ENCODE results near the gene STXBP6.
"Not testable (repeated sequence)": the region's sequence is repeated elsewhere in the genome, so short reads cannot be mapped to it uniquely, and the experiment has no call there.

STXBP6 gene

GRCh38 chr14:24798911-24799462 lies 251.0 kb downstream of the STXBP6 start:
- no peak for DNase-seq (ENCODE audit: low spot score)

- DNase-seq (ENCODE audit: low spot score), result no peak
Measured at GRCh38 chr14:24795406-24795805, 254.5 kb downstream of the STXBP6 start.

DNA sequence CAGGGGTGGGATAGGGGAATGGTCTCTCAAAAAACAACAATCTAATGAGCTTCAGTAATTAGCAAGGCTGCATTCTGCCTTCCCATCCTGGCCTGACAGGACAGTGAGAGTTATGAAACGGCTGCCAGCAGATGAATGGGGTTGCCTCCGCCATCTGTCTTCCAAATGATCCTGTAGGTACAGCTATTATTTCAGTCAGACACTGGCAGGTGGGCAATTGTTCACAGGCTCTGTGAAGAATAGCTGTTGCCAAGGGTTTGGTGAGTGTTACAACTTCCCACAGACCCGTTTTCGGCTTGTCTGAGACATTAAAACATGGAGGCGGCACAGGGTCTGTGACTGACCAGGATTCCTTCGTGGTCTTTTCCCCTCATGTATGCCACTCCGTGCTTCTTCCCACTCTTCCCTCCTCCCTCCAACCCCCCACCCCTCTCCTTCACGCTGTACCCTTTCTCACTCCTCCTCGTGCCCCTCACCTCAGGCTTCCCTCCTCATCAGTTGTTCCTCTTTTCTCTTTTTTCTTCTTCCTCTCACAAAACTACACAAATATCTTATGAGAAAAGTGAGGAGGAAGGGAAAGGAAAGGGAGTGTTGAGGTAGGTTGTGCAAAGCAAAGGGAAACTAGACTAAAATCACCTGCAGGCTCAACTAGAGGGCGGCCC lies 255.2 kb downstream of the STXBP6 start:
- no peak for DNase-seq (ENCODE audit: low spot score)

DNA sequence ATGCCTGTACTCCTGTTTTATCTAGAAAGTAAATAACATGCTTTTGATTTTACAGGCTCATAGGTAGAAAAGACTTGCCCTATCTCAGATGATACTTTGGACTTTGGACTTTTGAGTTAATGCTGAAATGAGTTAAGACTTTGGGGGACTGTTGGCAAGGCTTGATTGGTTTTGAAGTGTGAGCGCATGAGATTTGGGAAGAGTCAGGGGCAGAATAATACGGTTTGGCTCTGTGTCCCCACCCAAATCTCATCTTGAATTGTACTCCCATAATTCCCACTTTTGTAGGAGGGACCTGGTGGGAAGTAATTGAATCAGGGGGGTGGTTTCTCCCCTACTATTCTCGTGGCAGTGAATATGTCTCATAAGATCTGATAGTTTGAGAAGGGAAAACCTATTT lies 259.8 kb downstream of the STXBP6 start:
- DNase-seq (ENCODE audit: low spot score), result no peak

- no peak for DNase-seq (ENCODE audit: low spot score)
Measured at GRCh38 chr14:24789378-24789884, 260.5 kb downstream of the STXBP6 start.

GRCh38 chr14:24785698-24786097 lies 264.2 kb downstream of the STXBP6 start:
- no peak for DNase-seq (ENCODE audit: low spot score)

GRCh38 chr14:24784981-24785380 lies 265.0 kb downstream of the STXBP6 start:
- no peak for DNase-seq (ENCODE audit: low spot score)

DNA sequence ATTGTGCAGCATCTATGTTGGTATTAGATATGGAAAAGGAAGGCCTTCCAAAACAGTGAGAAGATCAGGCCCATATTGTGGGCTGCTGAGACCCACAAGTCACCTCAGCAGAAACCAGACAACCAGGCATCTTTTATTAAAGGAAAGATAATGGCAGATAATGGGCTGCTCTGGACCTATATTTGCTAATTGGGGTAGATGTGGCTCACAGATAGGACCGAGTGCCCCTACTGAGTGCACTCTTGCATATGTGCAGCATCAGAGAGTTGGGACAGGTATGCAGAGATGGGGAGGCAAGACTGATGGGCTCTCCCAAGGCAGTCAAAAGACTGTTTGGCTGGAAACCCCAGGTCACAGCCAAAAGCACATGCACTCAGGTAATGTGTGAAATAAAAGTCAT lies 266.2 kb downstream of the STXBP6 start:
- DNase-seq (ENCODE audit: low spot score), result no peak

- DNase-seq (ENCODE audit: low spot score), result no peak
Measured at GRCh38 chr14:24780281-24780680, 269.7 kb downstream of the STXBP6 start.

DNA sequence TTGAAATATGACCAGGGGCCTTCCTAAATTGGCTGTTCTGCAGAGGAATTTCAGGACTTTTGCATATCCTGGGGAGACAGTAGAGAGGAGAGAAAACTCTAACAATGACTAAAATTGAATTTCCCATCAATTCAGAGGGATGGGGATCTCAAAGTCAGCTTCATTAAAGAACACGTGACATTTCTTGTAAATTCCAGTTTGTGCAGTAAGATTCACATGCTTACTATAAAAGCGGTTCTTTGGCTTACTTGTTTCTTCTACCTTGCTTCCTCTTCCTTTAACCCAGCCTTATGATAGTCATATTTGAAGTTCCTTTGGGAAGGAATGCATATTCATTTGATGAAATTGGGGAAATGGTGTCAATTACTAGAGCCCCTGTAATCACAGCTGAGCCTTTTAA lies 272.3 kb downstream of the STXBP6 start:
- no peak for DNase-seq (ENCODE audit: low spot score)

GRCh38 chr14:24775950-24776349 lies 274.0 kb downstream of the STXBP6 start:
- no peak for DNase-seq (ENCODE audit: low spot score)

GRCh38 chr14:24774187-24774915 lies 275.6 kb downstream of the STXBP6 start:
- DNase-seq (ENCODE audit: low spot score), result no peak

DNA sequence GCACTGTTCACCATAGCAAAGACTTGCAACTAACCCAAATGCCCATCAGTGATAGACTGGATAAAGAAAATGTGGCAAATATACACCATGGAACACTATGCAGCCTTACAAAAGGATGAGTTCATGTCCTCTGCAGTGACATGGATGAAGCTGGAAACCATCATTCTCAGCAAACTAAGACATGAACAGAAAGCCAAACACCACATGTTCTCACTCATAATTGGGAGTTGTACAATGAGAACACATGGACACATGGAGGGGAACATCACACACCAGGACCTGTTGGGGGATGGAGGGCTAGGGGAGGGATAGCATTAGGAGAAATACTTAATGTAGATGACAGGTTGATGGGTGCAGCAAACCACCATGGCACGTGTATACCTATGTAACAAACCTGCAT lies 276.4 kb downstream of the STXBP6 start:
- DNase-seq (ENCODE audit: low spot score), result not testable (repeated sequence)

DNA sequence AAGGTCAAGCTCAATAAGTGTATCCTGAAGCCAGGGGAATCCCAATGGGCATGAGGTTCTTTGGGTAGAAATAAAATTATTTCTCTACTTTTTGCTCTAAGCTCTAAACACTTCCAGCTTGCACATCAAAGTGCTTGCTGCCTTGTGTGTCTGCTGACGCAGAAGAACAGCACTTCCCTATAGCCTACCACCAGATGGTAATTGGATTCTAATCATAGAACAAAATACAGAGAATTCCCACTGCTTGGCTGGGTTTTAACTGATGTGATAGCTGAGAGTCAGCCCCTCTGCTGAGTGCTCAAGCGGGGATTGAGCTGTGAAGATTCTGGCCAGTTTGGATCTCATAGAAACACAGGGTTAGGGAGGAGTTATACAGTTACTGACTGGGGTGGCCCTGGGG lies 283.5 kb downstream of the STXBP6 start:
- no peak for DNase-seq (ENCODE audit: low spot score)

DNA sequence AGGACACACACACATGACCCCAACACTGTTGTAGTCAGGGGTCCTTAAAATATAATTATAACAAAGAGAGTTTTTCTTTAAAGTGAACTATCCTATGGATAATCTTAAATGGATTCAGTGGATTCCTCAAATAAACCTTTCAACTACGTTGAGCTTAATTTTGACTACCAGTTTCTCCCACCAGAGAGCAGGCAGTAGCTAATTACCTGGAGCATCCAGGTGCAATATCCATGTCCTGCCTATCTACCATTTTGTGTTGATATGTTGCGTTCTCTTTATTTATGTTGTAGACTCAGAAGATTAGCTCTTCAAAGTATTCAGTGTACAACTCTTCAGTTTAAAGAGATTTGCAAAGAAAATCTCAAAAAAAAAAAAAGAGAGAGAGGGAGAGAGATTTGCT lies 288.8 kb downstream of the STXBP6 start:
- no peak for DNase-seq (ENCODE audit: low spot score)

All from ecto neural progenitor cell (in vitro differentiated cells).